HepG2 (cell line): Measurements from ENCODE around the gene PTK7. TPM values are rescaled to one million over a fixed set of nuclear protein-coding genes. Genes with fewer than 3 reads are reported as not detected.

Experiments used
- FOXA1 ChIP-seq, 2 experiments: fragments of 450-650 bp in 1 of 2; sonication (generic) in 1 of 2; formaldehyde crosslinking in 1 of 2; IDR thresholded peaks; 2 replicates each; pipeline versions ENCODE4 v1.4.0 to v1.6.1; 2016 to 2020; ENCODE audit warnings: missing genetic modification reagents in 1 of 2
- FOXC1 ChIP-seq: sonication (generic); formaldehyde crosslinking; IDR thresholded peaks from 2 replicates; pipeline ENCODE4 v1.8.0; 2022; ENCODE audit warnings: mild to moderate bottlenecking, missing genetic modification reagents, borderline replicate concordance
- FOXJ3 ChIP-seq: sonication (generic); formaldehyde crosslinking; IDR thresholded peaks from 2 replicates; pipeline ENCODE4 v1.4.0; 2020; ENCODE audit warnings: missing genetic modification reagents, mild to moderate bottlenecking, borderline replicate concordance
- HDAC1 ChIP-seq: sonication (generic); formaldehyde crosslinking; IDR thresholded peaks from 2 replicates; pipeline ENCODE4 v1.5.1; 2020; ENCODE audit warnings: mild to moderate bottlenecking, missing genetic modification reagents
- HMG20B ChIP-seq: conservative IDR thresholded peaks from 2 replicates; pipeline ENCODE4 v1.6.1; 2016; ENCODE audit warnings: missing genetic modification reagents, missing compliant biosample characterization
- KMT2B ChIP-seq: IDR thresholded peaks from 2 replicates; pipeline ENCODE4 v1.6.1; 2016; ENCODE audit warnings: missing genetic modification reagents, missing compliant biosample characterization
- LCORL ChIP-seq, 2 experiments: fragments of 450-650 bp in 1 of 2; sonication (generic) in 1 of 2; formaldehyde crosslinking in 1 of 2; IDR thresholded peaks; 2 replicates each; pipeline versions ENCODE4 v1.5.0 to v1.6.1; 2017 to 2020; ENCODE audit warnings: antibody characterized with exemption in 1 of 2, missing genetic modification reagents in 1 of 2
- NFYC ChIP-seq: IDR thresholded peaks from 2 replicates; pipeline ENCODE4 v1.6.1; 2016; ENCODE audit warnings: missing genetic modification reagents, missing compliant biosample characterization
- RFXAP ChIP-seq: sonication (generic); formaldehyde crosslinking; IDR thresholded peaks from 2 replicates; pipeline ENCODE4 v1.4.0; 2020; ENCODE audit warnings: missing genetic modification reagents, borderline replicate concordance
- SMAD9 ChIP-seq: sonication (generic); formaldehyde crosslinking; IDR thresholded peaks from 2 replicates; pipeline ENCODE4 v1.5.1; 2020; ENCODE audit warnings: mild to moderate bottlenecking, missing genetic modification reagents
- STAT5B ChIP-seq: sonication (generic); formaldehyde crosslinking; IDR thresholded peaks from 2 replicates; pipeline ENCODE4 v1.4.0; 2020; ENCODE audit warnings: missing genetic modification reagents
- TGIF2 ChIP-seq: IDR thresholded peaks from 2 replicates; pipeline ENCODE4 v1.6.1; 2016; ENCODE audit warnings: control low read depth, missing compliant biosample characterization
- U2AF1 ChIP-seq: fragments of 200-400 bp; formaldehyde crosslinking; optimal IDR thresholded peaks from 2 replicates; pipeline ENCODE3; 2017; ENCODE audit warnings: mild to moderate bottlenecking, low read depth, low read length
- ZFP36L2 ChIP-seq: sonication (generic); formaldehyde crosslinking; IDR thresholded peaks from 2 replicates; pipeline ENCODE4 v1.4.0; 2020; ENCODE audit warnings: missing genetic modification reagents
- ZNF138 ChIP-seq: sonication (generic); formaldehyde crosslinking; IDR thresholded peaks from 2 replicates; pipeline ENCODE4 v1.5.0; 2020; ENCODE audit warnings: mild to moderate bottlenecking, low read depth, missing genetic modification reagents
- ZNF790 ChIP-seq: sonication (generic); formaldehyde crosslinking; IDR thresholded peaks from 2 replicates; pipeline ENCODE4 v1.8.0; 2022; ENCODE audit warnings: missing genetic modification reagents, mild to moderate bottlenecking, borderline replicate concordance
- ZNF839 ChIP-seq: sonication (generic); formaldehyde crosslinking; IDR thresholded peaks from 2 replicates; pipeline ENCODE4 v1.4.0; 2020; ENCODE audit warnings: missing genetic modification reagents, mild to moderate bottlenecking, borderline replicate concordance
- polyA plus RNA-seq, 8 experiments: library from polyadenylated mRNA; depleted of rRNA in 3 of 8; stranded (reverse) in 7 of 8; unstranded in 1 of 8; fragments of >200 nt; fragmentation: Illumina TruSeq in 4 of 8; extraction: Trizol in 4 of 8; gene quantifications; 2 replicates each; pipeline versions ENCODE4 v1.2.1 to v1.2.3, GENCODE V29; 2011 to 2016; ENCODE audit warnings: low read depth in 4 of 8, missing spikeins in 1 of 8, mixed read lengths in 1 of 8; ENCODE audit not compliant: insufficient read depth in 1 of 8
- total RNA-seq, 5 experiments: library from RNA; depleted of rRNA; stranded (reverse); fragments of >200 nt; fragmentation: Illumina TruSeq; extraction: Trizol; gene quantifications; 2 replicates each; pipeline ENCODE4 v1.2.3, GENCODE V29; 2016; ENCODE audit warnings: low read depth in 1 of 5
- TF ChIP-seq, protein P1 (sequence below): sonication (generic); formaldehyde crosslinking; IDR thresholded peaks from 2 replicates; pipeline ENCODE4 v1.4.0; 2020; ENCODE audit warnings: mild to moderate bottlenecking, missing genetic modification reagents
- TF ChIP-seq, protein P2 (sequence below): sonication (generic); formaldehyde crosslinking; IDR thresholded peaks from 2 replicates; pipeline ENCODE4 v1.4.0; 2020; ENCODE audit warnings: mild to moderate bottlenecking, missing genetic modification reagents, borderline replicate concordance
- TF ChIP-seq, protein P3 (sequence below): sonication (generic); formaldehyde crosslinking; IDR thresholded peaks from 2 replicates; pipeline ENCODE4 v1.5.0; 2020; ENCODE audit warnings: missing genetic modification reagents
- TF ChIP-seq, protein P4 (sequence below): sonication (generic); formaldehyde crosslinking; IDR thresholded peaks from 2 replicates; pipeline ENCODE4 v1.4.0; 2020; ENCODE audit warnings: missing genetic modification reagents
- TF ChIP-seq, protein P5 (sequence below): sonication (generic); formaldehyde crosslinking; IDR thresholded peaks from 2 replicates; pipeline ENCODE4 v1.5.0; 2020; ENCODE audit warnings: missing genetic modification reagents

Gene PTK7
- total and polyA plus RNA-seq, 2 of the 13 experiments (the other 11 are each of a cell fraction or from before 2014, with no cell fraction given): 98.5 to 99.8 TPM

DNA sequence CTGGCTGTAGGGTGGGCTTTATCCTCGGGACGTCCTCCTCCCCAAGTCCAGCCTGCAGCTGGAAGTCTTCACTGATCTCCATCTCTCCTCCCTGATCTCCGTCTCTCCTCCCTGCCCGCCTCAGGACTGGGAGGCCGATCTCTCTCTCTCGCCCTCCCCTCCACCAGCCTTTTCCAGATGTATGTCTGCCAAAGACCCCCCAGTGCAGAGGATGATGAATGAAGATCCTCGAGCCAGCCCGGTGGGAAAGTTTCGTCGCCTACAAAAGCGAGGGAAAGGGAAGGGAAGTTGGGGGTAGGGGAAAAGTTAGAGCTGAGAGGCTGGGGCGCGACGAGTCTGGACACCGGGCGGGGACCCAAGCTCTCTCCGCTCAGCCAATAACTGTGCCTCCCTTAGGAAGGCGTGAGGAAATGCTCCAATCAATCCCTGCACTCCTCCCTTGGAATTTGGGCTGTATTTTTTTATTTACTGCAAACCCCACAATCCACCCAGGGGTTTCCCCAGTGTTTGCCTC lies 94.4 kb downstream of the PTK7 start (continued):
- TF ChIP-seq FOXJ3 (CRISPR knock-in tag) (no peak), STAT5B (CRISPR knock-in tag) (no peak), FOXC1 (CRISPR knock-in tag) (no peak), NFYC (CRISPR knock-in tag) (no peak), HDAC1 (CRISPR knock-in tag) (peak; percentile 48), HMG20B (CRISPR knock-in tag) (peak; percentile 62; the same call in 1 of the 2 replicates), TGIF2 (CRISPR knock-in tag) (no peak), LCORL (IDR thresholded peaks at IDR 0.05) (no peak), LCORL (CRISPR knock-in tag; IDR thresholded peaks at IDR 0.05) (no peak), ZNF839 (peak; percentile 32; the same call in 1 of the 2 replicates), ZNF138 (no peak), ZFP36L2 (no peak), SMAD9 (CRISPR knock-in tag) (no peak), RFXAP (CRISPR knock-in tag) (no peak), KMT2B (0 out of 2 replicates have a peak, but pooled peaks have one; percentile 11), U2AF1 (no peak), FOXA1 (IDR thresholded peaks at IDR 0.05) (no peak), FOXA1 (CRISPR knock-in tag; IDR thresholded peaks at IDR 0.05) (no peak), ZNF790 (no peak)
- TF ChIP-seq, protein P1, sequence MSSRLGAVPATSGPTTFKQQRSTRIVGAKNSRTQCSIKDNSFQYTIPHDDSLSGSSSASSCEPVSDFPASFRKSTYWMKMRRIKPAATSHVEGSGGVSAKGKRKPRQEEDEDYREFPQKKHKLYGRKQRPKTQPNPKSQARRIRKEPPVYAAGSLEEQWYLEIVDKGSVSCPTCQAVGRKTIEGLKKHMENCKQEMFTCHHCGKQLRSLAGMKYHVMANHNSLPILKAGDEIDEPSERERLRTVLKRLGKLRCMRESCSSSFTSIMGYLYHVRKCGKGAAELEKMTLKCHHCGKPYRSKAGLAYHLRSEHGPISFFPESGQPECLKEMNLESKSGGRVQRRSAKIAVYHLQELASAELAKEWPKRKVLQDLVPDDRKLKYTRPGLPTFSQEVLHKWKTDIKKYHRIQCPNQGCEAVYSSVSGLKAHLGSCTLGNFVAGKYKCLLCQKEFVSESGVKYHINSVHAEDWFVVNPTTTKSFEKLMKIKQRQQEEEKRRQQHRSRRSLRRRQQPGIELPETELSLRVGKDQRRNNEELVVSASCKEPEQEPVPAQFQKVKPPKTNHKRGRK (CRISPR knock-in tag): no peak
- TF ChIP-seq, protein P2, sequence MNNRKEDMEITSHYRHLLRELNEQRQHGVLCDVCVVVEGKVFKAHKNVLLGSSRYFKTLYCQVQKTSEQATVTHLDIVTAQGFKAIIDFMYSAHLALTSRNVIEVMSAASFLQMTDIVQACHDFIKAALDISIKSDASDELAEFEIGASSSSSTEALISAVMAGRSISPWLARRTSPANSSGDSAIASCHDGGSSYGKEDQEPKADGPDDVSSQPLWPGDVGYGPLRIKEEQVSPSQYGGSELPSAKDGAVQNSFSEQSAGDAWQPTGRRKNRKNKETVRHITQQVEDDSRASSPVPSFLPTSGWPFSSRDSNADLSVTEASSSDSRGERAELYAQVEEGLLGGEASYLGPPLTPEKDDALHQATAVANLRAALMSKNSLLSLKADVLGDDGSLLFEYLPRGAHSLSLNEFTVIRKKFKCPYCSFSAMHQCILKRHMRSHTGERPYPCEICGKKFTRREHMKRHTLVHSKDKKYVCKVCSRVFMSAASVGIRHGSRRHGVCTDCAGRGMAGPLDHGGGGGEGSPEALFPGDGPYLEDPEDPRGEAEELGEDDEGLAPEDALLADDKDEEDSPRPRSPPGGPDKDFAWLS: no peak
- TF ChIP-seq, protein P3, sequence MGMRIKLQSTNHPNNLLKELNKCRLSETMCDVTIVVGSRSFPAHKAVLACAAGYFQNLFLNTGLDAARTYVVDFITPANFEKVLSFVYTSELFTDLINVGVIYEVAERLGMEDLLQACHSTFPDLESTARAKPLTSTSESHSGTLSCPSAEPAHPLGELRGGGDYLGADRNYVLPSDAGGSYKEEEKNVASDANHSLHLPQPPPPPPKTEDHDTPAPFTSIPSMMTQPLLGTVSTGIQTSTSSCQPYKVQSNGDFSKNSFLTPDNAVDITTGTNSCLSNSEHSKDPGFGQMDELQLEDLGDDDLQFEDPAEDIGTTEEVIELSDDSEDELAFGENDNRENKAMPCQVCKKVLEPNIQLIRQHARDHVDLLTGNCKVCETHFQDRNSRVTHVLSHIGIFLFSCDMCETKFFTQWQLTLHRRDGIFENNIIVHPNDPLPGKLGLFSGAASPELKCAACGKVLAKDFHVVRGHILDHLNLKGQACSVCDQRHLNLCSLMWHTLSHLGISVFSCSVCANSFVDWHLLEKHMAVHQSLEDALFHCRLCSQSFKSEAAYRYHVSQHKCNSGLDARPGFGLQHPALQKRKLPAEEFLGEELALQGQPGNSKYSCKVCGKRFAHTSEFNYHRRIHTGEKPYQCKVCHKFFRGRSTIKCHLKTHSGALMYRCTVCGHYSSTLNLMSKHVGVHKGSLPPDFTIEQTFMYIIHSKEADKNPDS (CRISPR knock-in tag): no peak
- TF ChIP-seq, protein P4, sequence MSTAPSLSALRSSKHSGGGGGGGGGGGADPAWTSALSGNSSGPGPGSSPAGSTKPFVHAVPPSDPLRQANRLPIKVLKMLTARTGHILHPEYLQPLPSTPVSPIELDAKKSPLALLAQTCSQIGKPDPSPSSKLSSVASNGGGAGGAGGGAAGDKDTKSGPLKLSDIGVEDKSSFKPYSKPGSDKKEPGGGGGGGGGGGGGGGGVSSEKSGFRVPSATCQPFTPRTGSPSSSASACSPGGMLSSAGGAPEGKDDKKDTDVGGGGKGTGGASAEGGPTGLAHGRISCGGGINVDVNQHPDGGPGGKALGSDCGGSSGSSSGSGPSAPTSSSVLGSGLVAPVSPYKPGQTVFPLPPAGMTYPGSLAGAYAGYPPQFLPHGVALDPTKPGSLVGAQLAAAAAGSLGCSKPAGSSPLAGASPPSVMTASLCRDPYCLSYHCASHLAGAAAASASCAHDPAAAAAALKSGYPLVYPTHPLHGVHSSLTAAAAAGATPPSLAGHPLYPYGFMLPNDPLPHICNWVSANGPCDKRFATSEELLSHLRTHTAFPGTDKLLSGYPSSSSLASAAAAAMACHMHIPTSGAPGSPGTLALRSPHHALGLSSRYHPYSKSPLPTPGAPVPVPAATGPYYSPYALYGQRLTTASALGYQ (CRISPR knock-in tag): no peak
- TF ChIP-seq, protein P5, sequence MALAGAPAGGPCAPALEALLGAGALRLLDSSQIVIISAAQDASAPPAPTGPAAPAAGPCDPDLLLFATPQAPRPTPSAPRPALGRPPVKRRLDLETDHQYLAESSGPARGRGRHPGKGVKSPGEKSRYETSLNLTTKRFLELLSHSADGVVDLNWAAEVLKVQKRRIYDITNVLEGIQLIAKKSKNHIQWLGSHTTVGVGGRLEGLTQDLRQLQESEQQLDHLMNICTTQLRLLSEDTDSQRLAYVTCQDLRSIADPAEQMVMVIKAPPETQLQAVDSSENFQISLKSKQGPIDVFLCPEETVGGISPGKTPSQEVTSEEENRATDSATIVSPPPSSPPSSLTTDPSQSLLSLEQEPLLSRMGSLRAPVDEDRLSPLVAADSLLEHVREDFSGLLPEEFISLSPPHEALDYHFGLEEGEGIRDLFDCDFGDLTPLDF (CRISPR knock-in tag): no peak
